Testis (tissue), 2 donors: ENCODE measurements around the gene LRRIQ4.

Experiments used
- CTCF ChIP-seq, 3 experiments: fragments of 450-650 bp in 2 of 3; fragments of 200-600 bp in 1 of 3; sonication (generic) in 1 of 3; IDR thresholded peaks; one replicate each; pipeline ENCODE4 v1.5.1; 2016 to 2019; ENCODE audit warnings: antibody characterized with exemption in 3 of 3, mild to moderate bottlenecking in 2 of 3, moderate library complexity in 1 of 3
- POLR2A ChIP-seq: fragments of 450-650 bp; IDR thresholded peaks from one replicate; pipeline ENCODE4 v1.6.1; 2017; ENCODE audit warnings: antibody characterized with exemption, mild to moderate bottlenecking, moderate library complexity

DNA sequence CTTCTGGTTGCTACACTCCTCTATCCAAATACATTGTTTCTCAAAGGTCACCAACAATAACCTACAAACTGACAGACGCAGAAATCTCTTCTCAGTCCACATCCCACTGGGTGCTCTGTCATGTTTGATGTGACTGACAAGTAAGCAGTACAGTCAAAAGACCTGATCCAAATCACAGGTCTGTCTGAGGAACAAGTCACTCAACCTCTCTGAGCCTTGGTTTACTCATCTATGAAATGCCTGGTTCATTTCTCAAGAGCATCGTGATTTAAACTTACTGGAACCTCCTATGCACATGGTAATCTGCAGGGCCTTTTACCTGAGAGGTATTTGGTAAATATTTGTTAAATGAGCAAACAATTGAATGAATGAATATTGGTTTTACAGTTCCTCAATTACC is 51.6 kb downstream of the LRRIQ4 start:
- TF ChIP-seq CTCF (IDR thresholded peaks at IDR 0.05): no peak
- no peak for TF ChIP-seq POLR2A
